ENCODE data around the gene PCDHGC3.

- TF ChIP-seq, protein P1, sequence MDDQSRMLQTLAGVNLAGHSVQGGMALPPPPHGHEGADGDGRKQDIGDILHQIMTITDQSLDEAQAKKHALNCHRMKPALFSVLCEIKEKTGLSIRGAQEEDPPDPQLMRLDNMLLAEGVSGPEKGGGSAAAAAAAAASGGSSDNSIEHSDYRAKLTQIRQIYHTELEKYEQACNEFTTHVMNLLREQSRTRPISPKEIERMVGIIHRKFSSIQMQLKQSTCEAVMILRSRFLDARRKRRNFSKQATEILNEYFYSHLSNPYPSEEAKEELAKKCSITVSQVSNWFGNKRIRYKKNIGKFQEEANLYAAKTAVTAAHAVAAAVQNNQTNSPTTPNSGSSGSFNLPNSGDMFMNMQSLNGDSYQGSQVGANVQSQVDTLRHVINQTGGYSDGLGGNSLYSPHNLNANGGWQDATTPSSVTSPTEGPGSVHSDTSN (IDR thresholded peaks at IDR 0.05): no peak
- TF ChIP-seq CTCF (IDR thresholded peaks at IDR 0.05) (no peak), HMGXB4 (CRISPR knock-in tag; IDR thresholded peaks at IDR 0.05; ENCODE audit: borderline replicate concordance) (no peak), POLR2A (IDR thresholded peaks at IDR 0.05; ENCODE audit: low read length) (no peak), REST (IDR thresholded peaks at IDR 0.05) (no peak), CHD2 (IDR thresholded peaks at IDR 0.05; ENCODE audit: low read length, partially characterized antibody) (no peak), KDM1A (IDR thresholded peaks at IDR 0.05; ENCODE audit: low read depth) (no peak), BHLHE40 (IDR thresholded peaks at IDR 0.05; ENCODE audit: low read depth, low read length) (no peak), EP300 (IDR thresholded peaks at IDR 0.05) (no peak), RAD21 (conservative IDR thresholded peaks at IDR 0.05 in 1 of 2, IDR thresholded peaks at IDR 0.05 in 1 of 2) (no peak), ZFP36 (IDR thresholded peaks at IDR 0.05; ENCODE audit: borderline replicate concordance, partially characterized antibody) (no peak), JUN (IDR thresholded peaks at IDR 0.05) (no peak)
- TF ChIP-seq, protein P2, sequence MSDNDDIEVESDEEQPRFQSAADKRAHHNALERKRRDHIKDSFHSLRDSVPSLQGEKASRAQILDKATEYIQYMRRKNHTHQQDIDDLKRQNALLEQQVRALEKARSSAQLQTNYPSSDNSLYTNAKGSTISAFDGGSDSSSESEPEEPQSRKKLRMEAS (IDR thresholded peaks at IDR 0.05): no peak
- TF ChIP-seq, protein P3, sequence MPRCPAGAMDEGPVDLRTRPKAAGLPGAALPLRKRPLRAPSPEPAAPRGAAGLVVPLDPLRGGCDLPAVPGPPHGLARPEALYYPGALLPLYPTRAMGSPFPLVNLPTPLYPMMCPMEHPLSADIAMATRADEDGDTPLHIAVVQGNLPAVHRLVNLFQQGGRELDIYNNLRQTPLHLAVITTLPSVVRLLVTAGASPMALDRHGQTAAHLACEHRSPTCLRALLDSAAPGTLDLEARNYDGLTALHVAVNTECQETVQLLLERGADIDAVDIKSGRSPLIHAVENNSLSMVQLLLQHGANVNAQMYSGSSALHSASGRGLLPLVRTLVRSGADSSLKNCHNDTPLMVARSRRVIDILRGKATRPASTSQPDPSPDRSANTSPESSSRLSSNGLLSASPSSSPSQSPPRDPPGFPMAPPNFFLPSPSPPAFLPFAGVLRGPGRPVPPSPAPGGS (IDR thresholded peaks at IDR 0.05): no peak
Measured at GRCh38 chr5:141510160-141510559, 34.4 kb downstream of the PCDHGC3 start.

Measured in A549 (cell line).